GM04503 (cell line): ENCODE data around the gene RPL22.

ENCODE experiments used
- DNase-seq: peaks from one replicate; pipeline ENCODE4 v3.0.0-alpha.2; 2012; ENCODE audit warnings: low read depth

RPL22 gene

DNA sequence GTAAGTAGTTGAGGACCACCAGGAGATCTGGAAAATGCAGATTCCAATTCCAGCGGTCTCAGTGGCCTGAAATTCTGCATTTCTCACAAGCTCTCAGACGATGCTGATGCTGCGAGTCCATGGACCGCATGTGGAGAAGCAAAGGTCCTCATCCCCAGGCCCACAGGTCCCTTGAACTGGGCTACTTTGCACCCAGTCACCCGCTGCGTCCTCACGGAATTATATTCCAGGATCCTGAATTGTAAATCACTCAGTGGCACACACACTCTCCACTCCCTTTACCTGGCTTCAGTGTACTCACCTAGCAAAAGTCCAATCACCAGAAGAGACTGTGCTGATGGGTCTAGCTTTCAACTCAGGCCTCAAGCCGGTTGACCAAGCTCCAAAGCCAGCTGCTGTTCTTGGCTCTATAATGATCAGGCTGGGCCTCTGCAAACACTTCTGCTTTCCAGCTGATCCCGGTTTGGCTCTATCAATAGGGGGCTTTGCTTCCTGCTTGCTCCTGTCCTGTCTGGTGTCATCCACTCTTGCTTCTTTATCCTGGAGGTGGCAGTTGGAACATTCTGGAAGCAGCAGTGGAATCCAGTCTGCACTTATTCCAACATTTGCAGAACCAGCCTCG lies 904 bp upstream of the RPL22 start:
- no peak for DNase-seq

DNA sequence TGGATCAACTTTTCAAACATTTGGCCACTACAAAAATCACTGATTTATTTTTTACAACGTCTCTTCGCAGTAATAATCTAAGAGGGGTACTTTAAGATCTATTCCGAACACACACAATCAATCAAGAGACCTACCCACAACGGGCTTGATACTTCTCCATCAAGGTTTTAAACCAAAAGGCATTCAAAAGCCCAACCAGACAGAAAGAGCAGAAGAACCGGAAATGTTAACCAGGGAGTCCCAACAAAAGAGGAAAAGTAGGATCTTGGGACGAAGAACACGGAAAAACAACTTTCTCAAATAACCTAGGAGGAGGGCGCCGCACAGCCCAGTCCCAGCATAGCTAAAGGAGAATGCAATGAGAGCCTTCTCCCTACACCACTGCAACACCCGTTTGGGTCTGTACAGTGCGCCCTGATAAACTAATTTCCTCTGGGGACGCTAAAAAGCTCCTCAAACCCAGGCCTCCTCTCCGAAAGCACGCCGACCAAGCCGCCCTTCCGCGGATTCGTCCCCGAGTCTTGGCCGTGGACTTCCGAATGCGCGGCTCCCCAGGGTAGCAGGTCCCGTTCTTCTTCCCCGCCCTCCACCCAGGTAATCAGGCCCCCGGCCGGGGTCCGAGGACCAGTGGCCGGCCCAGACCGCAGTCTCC lies 623 bp downstream of the RPL22 start:
- no peak for DNase-seq

DNA sequence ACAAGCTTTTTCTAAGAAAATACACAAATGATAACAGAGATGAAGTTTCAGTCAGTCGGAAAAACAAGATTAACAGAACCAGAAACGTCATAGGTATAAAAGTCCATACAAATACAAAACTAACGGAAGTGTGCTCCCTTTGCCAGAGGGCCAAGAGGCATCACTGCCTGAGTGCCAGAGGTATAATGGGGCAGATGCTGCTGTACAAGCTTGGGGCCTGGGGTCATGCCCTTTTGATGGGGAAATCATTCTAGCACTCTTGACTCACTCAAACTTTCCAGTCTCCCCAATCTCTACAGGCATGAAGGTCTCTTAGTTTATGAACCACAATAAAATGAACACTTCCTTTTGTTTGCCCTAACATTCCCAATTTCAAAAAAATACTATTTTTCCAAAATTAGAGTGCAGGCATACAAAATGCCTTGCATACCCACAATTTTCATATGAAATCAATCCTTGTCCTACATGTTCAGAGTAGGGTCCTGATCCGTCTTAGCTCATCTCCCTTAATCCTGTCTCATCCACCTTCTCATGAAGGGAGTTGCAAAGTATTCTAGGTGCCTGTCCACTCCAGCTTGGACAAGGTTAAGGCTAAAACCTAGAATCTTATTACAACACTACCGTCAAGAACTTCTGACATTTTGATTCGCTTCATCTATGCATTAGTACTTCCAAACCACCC lies 1.5 kb downstream of the RPL22 start:
- no peak for DNase-seq

DNA sequence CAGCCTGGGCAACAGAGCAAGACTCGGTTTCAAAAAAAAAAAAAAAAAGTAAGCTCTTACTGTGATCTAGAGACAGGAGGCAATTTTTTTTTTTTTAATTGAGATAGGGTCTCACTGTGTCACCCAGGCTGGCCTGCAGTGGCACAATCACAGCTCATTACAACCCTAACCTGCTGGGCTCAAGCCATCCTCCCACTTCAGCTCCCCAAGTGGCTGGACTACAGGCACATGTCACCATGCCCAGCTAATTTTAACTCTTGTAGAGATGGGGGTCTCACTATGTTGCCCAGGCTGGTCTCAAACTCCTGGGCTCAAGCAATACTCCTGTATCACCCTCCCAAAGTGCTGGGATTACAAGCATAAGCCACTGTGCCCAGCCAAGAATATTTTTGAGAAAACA lies 7.4 kb downstream of the RPL22 start:
- DNase-seq, result no peak

DNA sequence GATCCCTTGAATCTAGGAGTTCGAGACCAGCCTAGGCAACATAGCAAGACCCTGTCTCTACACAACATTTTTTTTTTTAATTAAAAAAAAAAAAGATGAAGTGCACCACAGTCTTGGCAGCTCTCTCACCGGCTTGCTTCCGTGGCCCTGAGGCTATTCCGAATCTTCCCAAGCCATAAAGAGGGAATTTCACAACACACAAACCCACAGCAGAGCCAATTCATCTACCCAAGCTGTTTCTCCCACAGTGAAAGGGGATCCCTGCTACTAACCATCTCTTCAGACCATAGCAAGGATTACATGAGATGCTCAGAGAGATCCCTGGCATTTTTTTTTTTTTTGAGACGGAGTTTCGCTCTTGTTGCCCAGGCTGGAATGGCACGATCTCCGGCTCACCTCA lies 10.9 kb downstream of the RPL22 start:
- DNase-seq, result no peak

DNA sequence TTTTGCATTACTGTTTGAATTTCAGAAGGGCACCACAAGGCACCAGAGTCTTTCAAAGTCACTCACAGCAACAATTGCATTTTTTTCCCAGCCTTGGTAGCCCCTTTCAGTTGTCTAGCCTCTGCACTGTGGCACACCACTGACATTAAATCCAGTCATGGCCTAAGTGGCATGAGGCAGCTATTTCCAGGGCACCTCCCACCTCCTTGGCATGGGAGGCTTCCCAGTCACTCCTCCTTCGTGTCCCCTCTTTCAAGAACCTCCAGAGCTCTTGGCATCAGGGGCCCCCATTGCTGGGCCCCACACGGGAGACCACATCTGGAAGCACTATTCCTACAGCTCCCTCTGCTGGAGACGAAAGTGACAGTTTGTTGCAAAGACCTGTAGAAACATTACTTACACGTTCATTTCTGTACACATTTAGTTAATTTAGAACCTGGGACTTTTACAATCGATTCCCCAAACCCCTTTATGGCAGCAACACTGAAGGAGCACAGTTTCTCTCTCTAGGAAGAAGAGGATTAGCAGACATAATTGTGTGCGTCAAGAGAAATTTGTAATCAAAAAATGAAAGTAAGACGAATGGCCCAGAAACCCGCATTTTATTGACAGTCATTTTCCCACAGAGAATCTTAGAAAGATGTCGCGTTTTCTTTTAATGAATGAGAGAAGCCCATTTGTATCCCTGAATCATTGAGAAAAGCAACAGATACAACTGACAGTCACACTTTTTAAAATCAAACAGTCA lies 13.6 kb downstream of the RPL22 start:
- DNase-seq, result no peak

DNA sequence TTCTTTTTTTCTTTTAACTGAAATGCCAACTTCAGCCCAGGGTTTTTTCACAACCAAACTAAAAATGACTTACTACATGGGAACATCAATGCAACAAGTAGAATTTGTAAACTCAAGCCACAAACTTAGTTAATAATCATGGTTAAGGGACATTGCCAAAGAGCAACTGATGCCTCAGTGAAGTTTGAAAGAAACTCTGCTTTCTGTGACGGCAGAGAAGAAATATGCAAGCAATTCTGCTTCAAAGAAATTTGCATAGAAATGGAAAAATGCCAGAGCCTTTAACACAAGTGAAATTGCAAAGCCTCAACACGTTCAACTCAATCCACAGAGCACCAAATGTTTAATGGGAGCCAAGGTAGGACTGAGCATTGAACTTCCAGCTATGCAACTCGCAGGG lies 14.2 kb downstream of the RPL22 start:
- peak; percentile 47 for DNase-seq

DNA sequence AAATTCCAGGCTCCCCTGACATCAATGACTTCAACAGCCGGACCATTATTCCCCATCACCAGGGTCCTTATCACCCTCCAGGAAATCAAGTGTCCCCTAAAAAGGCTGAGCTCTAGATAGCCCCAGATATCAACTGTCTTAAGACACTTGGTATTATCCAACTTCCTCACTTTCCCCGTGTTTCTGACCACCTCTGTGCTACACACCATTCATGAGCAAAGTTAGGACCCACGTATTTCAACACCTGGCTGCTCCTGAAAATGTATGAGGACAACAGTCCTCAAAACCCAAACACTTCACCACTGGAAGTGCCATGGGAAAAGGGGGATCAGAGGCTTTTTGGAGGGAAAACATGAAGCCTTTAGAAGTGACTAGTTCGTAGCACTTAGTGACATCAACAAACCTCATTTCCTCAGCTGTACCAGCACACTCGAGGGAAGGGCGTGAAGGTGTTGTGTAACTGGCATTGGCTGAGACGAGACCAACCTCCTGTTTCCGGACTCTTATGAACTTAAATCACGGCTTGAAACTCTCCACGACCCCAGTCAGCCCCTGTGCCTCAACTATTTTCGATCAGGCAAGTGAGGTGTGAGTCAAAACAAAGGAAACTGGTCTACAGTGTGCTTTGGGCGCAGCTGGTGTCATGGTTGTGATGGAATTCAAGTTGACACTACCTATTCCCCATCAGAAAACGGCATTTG lies 15.2 kb downstream of the RPL22 start:
- no peak for DNase-seq

DNA sequence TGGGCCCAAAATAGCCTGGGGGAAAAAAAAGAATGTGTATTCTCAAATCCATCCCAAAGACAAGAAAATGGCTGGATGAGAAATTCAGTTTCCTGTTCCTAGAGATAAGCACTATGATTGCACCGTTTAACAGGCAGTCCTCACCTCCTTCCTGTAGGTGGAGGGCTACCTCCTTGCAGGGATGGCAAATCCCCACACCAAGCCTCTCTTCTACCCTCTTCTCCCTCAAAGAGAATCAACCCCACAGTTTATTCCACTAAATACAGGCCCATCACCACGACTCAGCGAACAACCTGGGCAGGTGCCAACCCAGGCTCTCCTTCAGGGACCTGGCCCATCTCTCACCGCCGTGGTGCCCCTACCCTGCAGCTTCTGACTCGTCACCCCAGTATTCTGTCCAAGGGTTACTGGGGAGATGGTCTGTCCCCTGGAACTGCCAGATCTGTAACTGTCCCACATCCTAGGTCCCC lies 15.8 kb downstream of the RPL22 start:
- no peak for DNase-seq

DNA sequence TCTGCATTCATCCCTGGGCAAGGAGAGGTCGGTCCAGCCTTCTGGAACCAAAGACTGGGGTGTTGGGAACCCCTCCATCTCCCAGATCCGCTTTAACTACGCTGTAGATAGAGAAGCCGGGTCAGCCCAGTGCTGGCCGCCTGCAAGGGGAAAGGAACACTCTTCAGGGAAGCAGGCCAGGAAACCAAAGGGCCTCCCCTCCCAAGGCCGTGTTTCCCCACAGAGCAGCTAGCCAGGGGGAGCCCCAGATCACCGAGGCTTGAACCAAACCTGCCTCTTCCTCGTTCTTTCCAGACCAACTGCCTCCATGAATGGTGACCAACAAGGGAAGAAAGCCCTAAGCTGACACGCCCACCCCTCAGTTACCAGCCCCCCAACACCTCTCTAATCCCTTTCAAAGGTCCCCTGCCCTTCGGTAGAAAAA lies 18.0 kb downstream of the RPL22 start:
- no peak for DNase-seq

DNA sequence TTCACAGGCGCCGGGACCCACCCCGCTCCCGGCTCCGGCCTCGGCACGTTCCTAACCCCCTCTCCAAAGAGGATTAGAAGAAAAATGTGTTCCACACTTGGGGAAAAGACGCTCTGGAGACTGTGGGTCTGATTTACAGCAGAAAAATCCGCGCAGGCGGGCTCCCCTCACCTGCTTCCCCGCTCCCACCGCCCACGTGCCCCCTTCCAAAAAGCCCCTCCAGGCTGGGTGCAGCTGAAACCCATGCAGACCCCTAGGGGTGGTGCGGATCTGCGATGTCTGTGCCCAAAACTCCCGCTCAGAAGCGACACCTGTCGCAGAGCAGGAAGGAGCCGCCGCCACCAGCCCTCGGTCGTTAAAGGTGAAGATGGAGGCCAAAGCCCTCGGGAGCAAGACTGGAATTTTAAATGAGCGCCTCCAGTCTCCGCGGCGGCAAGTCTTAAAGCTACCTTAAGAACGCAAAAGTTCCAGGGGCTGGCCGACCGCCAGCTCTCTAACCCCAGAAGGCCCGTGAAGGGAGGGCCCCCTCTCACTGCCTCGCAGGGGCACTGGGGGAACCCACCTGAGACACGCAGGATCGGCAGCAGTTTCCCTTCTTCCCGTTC lies 18.6 kb downstream of the RPL22 start:
- DNase-seq, result no peak

DNA sequence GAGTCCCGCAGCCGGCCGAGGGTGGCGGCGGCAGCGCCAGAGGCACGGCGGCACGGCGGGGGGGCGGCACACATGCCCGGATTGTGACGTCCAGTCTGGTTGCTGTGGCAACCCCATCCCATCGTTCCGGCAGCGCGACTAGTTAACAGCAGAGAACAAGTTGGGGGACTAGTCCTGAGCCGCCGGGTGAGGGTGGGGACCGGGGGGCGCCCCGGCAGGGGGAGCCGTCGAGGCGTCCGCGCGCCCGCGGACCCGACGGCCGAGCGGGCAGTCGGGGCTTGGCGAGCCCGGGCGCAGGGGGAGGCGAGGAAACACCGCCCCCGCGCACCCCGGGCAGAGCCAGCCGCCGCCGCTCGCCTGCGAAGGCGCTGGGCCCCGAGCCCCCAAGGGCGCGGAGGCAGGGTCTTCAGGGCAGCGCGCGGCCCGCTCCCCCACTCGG lies 19.1 kb downstream of the RPL22 start, which contains the start of gene CHD5:
Gene CHD5, minus strand, starts transcription at position 54 of the 439 bp plus-strand sequence. CDS start 298 bp downstream, outside the sequence.
- no peak for DNase-seq

DNA sequence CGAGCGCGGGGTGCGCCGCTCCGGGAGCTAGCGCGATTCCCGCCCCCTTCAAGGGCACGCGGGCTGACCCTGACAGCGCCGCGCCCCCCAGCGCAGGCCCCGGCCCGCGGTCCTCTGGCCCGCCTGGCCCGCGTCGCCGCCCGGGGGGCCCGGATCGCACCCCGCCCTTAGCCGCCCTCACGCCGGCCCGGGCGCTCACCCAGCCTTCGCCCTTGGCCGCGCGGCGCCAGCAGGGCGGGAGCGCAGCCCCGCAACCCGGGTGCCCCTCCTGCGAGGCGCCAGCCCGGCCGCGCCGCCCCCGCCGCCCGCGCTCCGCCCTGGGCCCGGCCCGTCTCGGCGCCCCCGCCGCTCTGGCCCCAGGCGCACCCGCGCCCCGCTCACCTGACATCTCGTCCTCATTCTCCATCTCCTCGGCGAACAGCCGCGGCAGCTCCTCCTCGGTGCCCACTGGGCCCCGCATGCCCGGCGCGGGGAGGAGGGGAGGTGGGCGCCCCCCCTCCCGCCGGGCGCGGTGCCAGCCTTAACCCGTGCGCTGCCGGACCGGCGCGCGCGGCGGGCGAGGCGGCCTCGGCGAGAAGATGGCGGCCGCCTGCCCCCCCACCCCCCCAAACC lies 19.7 kb downstream of the RPL22 start:
- DNase-seq, result no peak

DNA sequence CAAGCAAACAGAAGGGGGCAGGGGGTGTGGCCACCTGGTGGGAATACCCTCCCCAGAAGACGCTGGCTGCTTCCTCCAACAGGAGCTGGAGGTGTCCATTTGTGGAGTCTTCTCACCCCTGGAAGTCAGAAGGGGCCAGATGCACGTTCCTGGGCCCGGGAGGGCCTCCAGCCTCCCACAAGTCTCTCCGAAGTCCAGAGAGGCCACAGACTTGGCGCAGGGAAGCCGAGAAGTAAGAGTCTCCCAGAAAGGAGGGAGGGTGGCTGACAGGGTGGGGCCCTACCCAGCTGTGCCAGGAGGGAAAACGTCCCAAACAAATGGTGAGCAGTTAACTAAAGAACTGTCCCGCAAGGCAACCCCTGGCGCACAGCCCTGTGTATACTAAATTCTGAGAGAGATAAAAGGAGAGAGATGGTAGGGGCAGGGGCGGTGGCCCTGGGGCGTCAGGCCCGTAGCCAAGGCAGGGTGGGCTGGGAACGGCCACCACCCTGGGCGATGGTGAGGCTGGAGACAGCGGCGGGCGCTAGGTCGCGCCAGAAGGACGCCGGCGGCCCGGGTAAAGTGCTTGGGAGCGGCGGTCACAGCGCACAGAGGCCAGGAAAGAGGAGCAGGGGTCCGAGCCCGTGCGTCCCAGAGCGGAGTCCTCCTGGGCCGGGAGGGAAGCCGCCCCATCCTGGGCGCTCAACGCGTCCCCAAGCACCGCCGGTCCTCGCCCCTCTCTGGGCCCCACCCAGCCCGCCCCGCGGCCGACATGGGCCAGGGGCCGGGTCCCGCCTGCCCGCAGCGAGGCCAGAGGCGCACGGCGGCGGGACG lies 20.4 kb downstream of the RPL22 start:
- DNase-seq, result no peak

DNA sequence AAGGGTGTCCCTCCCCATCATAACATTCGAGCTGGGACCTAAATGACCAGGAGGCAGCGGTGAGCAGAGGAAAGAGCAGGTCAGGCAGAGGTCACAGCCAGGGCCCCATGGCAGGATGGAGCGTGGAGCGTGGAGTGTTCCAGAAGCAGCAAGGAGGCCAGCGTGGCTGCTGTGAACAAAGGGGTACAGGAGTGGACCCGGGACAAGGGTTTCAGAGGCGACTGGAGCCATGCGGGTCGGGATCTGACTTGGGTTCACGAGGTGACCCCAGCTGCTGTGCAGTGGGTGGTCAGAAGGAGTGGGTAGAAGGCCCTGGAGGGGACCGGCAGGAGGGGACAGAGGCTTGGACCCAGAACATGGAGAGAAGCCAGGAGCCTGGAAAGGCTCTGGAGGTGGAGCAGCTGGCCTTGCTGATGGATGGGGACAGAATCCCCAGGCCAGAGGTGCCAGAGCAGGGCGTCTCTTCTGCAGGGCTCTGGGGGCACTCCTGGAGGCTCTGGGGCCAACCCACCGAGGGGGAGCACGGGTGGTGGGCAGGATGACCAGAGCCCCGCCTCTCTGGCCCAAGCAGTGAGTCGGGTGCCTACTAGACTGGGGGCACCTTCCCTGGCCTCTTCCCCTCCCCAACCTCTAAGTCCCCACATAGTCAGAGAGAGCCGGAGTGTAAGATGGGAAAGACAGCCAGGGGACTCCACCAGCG lies 21.6 kb downstream of the RPL22 start:
- DNase-seq, result no peak

DNA sequence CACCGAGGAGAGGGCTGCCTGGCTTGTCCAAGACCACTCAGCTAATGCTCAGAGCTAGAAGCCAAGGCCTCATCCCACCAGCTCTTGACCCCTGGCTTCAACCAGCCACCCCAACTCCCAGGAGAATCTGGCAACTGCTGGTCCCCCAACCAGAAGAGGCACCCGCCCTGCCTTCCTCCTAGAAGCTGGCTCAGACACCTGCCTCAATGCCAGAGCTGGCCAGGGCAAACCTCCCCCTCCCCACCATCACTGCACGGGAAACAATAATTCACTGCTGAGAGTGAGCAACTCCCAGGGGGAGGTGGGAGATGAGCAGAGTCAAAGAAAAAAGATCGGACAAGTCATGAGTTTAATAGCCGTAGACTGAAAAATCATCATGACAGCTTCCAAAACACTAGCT lies 22.6 kb downstream of the RPL22 start:
- DNase-seq, result no peak

DNA sequence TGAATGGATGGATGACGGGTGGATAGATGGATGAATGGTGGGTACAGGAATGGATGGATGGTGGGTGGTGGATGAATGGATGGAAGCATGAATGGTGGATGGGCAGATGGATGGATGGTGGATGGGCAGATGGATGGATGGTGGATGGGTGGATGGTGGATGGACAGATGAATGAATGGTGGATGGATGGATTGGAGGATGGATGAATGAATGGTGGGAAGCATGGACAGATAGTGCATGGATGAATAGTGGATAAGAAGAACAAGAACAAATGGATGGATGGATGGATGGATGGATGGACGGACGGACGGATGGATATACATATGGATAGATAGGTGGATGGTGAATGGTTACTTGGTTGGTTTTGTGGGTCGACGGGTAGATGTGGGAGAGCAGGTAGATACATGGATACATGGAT lies 24.0 kb downstream of the RPL22 start:
- DNase-seq, result no peak

DNA sequence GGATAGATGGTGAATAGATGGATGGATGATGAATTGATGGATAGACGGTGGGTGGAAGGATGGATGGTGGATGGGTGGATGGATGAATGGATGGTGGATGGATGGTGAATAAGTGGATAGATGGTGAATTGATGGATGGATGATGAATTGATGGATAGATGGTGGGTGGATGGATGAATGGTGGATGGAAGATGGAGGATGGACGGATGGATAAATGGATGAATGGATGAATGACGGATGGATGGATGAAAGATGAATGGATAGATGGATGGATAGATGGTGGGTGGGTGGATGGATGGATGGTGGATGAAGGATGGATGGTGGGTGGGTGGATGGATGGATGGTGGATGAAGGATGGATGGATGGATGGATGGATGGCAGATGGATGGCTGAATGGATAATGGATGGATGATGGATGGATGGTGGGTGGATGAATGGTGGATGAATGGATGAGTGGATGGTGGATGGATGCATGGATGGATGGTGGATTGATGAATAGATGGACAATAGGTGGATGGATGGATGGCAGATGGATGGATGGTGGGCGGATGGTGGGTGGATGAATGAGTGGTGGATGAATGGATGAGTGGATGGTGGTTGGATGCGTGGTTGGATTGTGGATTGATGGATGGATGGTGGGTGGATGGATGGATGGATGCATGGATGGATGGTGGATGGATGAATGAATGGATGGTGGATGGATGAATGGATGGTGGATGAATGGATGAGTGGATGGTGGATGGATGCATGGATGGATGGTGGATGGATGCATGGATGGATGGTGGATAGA lies 24.6 kb downstream of the RPL22 start:
- DNase-seq, result no peak

DNA sequence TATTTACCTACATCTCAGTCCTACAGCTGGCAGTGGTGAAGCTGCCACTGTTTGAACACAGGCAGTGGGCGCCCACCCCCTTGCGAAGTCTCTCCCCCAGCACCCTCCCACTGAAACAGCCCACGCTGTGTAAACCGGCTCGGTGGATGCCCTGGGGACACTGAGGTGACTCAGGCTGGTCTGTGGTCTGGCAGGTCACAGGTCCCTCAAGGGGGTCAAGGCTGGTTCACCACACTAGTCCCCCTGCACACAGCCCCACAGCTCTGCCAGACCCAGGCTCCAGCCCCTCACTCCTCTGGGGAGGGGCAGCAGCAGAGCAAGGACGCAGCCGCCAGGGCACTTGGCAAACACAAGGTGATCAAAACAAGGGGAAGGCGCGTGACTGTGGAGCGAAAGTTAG lies 26.8 kb downstream of the RPL22 start:
- no peak for DNase-seq
